CD4-positive, alpha-beta T cell treated with Interleukin-2 at 100 ng/mL for 4 hours (primary cell): ENCODE results near the gene FMN1.
"Not testable (repeated sequence)": the region's sequence is repeated elsewhere in the genome, so short reads cannot be mapped to it uniquely, and the experiment has no call there.

Experiments
- DNase-seq: peaks from one replicate; pipeline ENCODE4 v3.0.0-alpha.2; 2020; ENCODE audit warnings: low spot score

FMN1 gene

DNA sequence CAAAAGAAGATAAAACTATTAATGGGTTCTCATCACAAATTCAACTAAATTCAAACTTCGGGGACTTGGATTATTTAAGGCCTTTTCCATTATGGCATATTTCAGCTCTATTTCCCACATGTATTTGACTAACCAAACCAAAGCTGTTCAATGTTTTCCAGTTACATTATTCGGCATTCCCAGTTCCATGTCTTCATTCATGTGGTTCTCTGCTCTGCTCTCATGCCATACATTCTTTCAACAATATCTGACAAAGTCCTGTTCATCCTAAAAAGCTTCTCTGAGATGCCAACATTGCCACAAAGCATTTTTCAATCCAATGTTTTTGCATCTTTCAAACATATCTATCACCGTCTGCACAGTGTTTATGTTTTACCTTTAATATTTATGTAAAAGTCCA lies 335.3 kb downstream of the FMN1 start:
- no peak for DNase-seq

DNA sequence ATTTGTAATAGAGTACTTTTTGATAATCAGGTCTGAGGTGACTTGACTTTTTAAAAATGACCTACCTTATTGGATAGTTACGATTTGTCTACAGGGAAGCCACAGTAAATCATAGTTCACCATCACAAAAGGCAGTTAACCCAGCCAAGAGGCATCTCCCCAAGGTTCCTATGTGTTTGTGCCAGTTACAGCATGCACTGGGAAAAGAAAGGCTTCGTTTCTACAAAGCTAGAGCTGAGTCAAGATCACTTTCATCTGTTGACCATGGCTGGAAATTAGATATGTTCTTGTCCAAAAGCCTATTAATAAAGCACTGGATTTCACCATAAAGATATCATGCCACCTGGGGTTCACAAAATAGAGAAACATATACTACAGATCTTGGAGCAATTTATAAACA lies 336.8 kb downstream of the FMN1 start:
- DNase-seq: no peak

DNA sequence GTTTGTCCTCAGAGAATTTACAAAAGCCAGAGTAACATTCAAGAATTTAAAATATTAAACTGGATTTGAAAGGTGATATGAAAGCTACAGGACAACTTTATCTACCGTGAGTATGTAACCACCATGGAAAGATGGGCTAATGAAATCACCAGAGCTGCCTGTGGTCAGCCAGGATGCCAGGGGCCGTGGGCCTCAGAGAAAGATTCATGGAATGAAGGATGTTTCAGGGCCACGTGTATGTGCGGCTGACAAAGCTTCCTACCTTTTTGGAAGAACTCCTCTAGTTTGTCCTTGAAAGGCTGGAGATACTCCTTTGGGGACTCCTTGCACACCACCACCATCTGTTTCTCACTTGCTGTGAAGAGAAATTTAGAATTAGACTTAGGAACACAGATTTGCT lies 337.8 kb downstream of the FMN1 start:
- DNase-seq: no peak

DNA sequence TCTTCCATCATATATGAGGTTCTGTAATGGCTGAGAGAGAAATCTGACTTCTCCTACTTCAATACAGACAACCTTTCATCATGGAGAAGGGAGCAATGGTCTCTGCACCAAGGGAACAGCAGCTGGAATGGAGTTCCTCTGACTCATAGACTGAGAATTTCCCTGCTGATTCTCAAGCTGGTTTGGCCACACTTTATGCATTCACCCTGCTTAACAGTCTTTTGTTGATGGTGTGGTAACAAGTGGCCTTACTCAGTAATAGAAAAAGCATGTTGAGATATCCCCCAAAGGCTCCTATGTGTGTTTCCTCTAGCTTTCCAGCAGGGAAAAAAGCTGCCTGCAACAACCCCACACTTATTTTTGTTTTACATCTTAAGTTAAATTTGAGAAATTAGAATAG lies 338.6 kb downstream of the FMN1 start:
- DNase-seq: no peak

DNA sequence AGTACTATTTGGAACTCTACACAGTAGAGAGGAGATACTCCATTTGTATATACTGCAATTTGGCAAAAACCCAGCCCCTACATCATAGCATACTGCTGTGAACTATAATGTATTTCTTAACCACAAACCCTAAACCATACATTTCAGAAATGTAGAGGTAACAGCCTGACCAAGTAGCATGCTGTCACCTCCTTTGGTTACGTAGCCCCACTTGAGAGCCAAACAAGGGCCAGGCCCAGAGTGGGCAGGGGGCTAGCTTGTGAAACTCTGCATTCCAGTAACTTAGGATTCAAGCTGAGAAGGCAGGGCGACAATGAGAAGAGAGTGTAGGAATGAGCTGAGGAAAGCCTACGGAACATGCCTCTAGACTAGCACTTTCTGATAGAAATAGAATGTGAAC lies 340.9 kb downstream of the FMN1 start:
- no peak for DNase-seq

DNA sequence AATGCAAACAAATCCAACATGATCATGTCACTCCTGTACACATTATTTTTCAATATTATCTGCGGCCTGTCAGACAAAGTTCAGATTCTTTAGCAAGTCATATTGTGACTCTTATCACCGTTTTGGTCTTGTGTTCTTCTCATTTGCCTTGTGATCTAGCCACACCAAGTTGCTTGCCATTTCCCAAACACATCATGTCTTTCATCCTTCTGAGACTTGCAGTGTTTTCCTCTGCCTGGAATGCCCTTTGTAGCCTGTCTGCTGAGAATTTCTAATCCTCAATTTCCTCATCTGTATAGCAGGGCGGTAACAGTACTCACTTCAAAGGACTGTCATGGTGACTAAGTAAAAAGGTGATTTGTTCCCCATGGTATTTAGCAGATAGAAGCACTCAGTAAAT lies 341.7 kb downstream of the FMN1 start:
- no peak for DNase-seq

DNA sequence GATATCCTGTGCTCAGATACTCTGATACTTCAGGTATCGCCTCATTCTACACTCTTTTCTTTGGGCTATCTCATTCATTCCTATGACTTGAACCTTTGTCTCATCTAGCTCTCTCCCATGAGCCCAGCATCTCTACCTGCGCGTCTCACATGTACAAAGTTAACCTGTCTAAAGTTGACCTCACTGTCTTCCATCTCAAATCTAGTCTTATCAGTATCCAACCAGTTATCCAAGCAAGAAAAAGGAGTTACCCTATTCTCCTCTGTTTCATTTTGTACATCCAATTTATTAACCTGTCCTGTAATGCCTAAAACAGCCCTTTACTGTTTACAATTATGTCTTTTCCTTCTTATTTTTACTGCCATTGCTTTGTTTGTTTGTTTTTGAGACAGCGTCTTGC lies 342.5 kb downstream of the FMN1 start:
- no peak for DNase-seq

DNA sequence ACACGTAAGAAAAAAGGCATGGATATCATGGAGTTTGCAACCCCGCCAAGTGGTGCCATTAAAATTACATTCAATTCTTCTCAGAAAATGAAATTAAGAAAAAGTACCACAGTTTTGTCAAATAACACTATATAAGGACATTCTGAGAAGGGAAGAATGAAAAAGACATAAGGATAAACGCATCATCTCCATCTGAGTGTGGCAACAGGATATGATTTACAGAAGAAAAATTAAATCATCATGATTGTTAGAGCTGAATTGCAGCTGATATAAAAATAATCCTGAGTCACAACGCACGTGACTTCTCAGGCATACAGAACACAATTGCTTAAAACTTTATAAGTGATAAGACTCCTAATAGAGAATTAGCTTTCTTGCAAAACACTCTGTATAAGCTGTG lies 342.9 kb downstream of the FMN1 start:
- no peak for DNase-seq

DNA sequence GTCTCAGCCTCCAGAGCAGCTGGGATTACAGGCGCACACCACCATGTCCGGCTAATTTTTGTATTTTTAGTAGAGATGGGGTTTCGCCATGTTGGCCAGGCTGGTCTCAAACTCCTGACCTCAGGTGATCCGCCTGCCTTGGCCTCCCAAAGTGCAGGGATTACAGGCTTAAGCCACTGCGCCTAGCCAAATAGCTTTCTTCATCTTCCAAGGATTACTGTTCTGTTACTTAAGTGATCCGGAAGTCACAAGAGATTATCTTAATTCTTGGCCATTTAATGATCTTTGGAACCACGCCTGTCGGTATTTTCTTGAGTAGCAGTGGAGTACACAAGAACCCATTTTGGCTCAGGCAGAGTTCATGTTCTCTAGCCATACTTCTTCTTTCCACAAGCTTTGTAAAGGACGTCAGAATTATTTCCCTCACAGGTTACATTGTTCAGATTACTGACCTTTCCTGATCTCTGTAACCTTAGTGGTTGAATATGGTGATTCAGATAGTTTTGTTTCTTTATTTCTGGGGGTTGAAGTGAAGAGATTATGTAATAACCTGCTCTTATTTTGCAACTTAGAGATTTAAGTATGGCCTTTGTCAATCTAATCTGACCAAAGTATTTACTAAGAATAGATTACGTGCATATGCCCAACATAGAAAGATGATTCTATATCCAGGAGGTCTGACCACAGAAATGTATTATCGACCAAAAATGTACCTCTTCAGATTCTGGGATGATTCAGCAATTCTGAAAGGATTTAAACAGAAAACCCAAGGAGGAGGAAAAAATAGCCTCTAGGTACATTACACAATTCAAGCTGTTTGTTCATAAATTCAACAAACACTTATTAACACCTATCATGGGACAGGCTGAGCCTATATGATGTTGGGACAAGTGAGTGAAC lies 344.5 kb downstream of the FMN1 start:
- no peak for DNase-seq

DNA sequence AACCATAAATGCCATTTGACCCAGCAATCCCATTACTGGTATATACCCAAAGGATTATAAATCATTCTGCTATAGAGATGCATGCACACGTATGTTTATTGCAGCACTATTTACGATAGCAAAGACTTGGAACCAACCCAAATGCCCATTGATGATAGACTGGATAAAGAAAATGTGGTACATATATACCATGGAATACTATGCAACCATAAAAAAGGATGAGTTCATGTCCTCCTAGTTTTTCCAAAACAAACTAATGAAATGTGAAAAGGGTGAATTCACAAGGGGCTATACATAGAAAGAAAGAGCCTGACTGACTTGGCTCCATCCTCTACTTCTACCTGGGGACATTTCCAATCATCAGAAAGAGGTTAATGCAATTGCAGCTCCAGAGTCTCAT lies 347.8 kb downstream of the FMN1 start:
- DNase-seq: not testable (repeated sequence)

DNA sequence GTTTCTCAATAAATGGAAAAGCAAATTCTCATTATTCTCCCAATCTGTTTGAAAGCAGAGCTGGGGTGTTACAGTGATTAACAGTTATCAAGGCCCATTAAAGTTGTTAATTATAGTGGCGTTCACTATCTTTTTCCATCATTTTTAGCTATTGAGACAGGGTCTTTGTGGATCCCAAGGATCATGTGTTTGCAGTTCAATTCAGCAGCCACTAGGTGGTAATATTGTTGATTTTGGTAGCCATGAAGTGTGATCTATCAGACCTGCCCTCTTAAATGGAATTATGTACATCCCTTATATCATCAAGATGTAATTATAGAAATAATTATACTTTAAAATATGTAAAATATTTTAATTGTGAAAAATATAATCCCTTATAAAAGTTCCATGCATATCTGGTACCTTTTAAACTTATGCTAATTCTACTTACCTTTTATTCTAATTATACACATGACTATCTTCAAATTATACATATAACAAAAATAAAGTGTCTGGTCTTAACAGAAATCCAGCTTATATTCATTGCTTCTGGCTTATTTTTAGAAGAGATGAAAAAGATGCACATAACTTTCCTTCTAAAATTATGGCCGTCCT lies 350.3 kb downstream of the FMN1 start:
- no peak for DNase-seq

DNA sequence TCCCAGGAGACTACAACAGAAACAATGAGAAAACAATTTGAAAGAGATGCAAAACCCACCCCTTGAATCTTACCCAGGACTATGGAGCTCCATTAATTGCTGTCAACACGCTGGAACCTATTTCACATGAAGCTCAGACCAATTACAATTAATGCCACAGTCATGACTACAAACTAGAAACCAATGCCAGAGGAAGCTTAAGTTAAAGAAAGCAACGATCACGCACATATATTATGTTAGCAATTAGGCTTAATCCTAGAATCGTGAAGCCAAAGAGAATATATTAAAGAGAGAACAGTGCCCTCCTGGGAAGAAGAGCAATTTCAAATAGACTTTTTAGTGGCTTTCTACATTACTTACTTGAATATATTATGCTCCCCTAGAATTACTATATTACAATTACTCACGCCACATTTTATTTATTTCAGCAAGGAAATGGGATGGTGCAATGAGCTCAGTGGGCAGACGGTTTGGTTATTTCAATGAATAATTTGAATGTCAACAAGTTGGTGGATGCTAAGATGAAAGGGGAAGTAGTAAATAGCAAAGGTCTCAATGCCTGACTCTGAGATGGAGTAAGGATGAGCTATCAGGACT lies 351.2 kb downstream of the FMN1 start:
- DNase-seq: no peak

DNA sequence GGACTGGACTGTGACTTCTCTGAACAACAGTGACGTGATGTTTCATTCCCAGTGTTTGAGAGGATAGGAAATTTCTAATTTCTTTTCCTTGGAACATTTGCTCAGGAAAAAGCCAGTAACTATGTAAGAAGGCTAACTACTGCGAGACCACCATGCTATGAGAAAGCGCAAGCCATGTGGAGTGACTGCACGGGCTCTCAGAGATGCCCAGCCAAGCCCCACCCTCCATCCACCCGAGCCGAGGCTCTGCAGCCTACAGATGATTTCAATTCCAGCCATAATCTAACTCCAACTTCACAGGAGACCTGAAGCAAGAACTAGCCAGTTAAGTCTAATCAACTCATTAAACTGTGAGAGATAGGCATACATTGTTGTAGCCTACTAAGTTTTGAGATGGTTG lies 352.4 kb downstream of the FMN1 start:
- no peak for DNase-seq

DNA sequence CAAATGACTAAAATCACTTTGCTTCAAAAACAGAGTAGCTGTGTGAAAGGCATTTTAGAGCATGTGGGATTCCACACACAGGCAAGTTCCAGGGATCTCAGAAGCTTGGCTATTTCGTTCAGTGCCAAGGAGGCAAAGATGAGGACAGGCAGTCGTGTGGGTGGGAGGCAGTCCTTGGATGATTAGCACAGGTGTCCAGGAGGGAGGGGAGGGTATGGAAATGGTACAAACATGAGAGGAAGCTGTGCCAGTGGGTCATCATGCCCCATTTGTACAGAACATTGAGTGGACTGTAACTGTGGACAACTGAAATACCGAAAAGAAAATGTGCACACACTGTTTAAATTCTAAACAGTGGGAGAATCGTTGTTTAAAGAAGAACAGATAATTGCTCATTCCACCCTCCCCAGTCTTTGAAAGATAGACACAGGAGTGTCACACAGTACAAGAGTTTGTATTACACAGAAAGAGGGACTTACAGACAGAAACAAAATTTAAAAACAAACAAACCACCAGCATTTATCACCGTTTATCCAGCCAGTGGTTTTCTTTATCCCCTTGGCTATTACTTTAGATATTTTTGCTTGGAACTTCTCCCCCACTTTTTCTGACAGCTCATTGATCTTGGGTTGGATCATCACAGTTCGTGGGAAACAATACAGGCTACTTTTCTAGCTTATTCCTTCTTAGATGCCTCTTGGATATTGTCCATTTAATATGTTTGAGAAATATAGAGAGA lies 353.8 kb downstream of the FMN1 start:
- no peak for DNase-seq

DNA sequence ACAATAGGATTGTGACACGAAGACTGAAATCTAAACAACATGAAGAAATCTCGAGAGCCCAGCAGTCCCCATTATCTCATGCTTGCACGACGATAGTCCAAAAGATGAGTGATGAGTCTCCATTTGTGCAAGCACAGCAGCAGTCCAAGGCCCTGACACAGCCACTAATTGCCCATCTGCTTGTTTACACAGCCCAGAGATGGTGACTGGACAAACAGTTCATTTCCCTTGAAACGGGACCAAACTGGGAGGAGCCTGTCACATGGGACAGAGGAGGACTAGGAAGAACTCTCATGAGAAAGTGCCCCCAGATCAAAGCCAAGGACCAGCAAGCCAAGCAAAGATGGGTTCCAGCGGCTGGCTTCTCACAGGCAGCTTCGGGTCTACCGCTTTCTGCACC lies 355.7 kb downstream of the FMN1 start:
- DNase-seq: no peak

DNA sequence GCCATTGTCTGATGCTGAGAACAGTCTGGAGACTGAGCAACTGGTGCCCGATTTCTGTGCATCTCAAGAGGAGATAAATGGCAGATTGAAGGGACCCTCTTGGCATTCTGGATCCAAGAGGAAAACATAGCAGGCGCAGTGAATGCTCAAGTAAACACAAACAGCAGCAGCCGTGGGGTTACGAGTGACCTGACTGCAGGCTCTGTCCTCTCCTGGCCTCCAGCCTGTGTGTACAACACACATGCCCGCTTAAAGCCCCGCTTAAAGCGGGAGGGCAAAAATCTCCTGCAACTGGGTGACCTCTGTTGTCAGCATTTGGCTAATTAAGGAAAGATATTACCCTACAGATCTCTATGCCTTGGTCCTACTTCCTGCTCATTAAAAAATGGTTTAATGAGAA lies 356.2 kb downstream of the FMN1 start:
- DNase-seq: no peak

DNA sequence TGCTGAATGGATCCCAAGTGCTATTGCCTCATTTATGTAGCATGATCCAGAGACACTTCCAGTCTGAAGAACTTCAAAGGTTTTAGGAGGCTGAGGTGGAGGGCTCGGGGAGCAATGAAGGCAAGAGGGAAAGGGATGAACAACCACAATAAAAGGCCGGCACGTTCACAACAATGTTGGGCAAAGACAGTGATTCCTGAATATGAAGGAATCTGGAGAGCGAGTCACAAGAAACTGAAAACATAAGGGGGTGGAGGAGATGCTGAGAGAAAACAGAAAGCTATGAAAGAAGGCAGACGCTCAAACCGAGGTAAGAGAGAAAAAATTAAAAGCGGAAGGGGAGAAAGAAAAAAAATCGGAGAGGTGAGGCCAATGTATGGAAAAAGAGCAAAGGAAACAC lies 356.6 kb downstream of the FMN1 start:
- no peak for DNase-seq

DNA sequence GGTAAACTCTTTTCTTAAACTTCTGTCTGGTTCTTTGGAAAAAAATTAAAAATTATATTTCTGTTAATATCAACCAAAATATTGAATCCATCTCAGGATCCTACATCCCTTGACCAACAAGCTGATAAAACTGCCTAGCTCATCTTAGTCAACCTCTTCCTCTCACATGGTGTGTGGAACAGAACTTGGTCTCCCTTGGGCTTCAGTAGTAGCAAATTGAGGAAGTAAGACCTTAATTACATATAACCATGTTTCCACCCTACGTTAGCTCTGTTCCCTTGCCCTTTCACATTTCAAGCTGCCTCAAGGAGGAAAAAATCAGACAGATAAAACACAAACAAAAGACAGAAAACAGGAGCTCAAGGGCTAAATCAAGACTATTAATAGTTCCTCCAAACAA lies 360.4 kb downstream of the FMN1 start:
- no peak for DNase-seq

DNA sequence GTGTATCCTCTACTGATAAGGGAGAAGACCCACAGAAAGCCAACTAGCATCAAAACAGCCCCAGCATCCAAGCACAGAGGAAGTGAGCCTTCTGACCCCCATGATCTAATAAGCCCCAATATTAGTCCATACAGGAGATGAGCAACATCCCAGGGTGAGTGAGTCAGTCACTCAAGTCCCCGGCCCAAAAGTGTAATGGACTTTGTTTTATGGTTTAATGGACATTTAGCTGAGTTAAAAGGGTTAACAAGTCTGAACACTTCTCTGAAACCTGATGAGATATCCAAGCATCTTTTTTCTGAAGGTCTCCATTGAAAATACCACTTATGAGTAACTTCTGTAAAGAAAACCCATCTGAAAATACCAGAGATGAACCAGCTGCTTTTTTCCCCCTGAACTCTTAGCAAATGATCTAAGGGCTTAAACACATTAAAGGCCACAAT lies 361.1 kb downstream of the FMN1 start:
- DNase-seq: no peak

DNA sequence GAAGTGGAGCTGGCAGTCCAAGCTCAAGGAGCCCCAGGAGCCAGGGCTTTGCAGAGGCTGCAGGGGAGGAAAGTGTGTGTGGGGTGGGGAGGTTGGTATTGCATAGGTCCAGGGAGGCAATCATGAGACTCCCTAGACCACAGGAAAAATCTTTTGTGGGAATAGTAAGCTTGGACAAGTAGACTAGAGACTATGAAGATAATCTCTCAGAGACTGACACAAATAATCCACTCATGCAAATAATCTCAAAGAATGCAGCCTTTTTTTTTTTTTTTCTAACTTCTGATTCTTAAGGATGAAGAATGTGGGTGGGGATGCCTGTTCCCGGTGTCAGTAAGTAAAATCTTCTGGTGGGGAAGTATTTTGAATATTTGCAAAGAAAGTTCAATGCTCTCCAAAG lies 363.0 kb downstream of the FMN1 start:
- no peak for DNase-seq

DNA sequence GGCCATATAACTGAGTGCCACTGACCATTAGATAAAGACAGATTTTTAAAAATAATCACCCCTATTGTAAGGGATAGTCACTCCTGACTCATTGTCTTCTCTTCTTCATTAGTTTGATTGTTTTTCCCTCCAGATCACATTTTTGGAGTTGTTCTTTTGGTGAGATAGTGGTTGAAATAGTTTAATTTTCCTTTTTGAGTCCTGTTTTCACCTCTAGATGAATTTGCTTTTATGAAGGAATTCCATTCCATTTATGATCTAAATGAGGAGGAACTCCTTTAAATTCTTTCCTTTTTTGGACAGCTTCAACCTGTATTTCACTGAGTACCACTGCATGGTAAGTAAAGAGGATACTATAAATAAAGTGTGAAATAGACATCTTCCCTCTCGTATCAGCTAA lies 364.3 kb downstream of the FMN1 start:
- no peak for DNase-seq

DNA sequence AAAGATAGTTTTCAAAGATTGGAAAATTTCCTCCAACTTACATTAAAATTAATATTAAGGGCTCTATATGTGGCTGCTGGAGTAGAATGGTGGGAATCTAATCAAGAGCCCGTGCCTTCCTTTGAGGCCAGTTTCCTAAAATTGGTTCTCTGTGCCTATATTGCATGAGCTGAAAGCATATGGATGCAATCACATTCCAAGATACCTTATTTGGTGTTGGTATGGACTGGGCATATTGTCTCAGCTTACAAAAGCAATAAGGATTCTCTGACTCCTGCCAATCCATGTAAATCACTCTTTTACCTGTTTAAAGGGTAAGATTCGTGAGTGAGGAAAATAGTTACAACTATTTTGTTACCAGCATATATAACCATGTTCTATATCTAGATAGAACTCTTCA lies 365.1 kb downstream of the FMN1 start:
- no peak for DNase-seq
